ENCODE measurements around the gene FUT8. TPM values are rescaled to one million over a fixed set of nuclear protein-coding genes. Genes with fewer than 3 reads are reported as not detected.

The FUT8 gene
- total and polyA plus RNA-seq, 2 experiments from 2014 or later, result 26.6 to 67.5 TPM

DNA sequence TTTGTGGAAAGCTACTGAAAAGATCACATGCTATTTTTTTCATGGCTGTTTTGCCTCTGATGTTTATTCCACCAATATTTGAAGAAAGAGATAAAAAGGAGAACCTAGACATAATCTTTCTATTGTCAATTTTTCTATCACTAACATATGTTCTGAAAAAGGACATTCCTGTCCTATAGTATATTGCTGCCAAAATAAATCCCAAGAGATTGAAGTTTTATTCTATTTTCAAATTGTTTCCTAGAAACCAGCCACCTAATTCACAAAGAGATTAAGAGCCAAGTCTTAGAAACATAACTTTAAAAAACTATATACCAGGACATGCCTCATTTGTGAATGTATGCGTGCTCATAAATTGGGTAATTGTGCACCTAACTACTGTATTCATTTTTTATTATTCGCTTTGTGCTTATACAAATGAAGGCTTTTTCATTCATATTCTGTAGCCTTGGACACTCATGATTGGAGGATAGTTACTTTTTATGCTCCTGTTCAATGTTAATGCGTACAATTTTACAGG, 200.7 kb downstream of the FUT8 start:
- H4K20me1 ChIP-seq (ENCODE audit: insufficient read depth, poor library complexity, severe bottlenecking), result no peaks in the 10 kb centered on the region
- H3K4me2 ChIP-seq, result no peak overlapping the region
- H3K9me2 ChIP-seq (replicated peaks; ENCODE audit: insufficient read depth), result no peaks in the 10 kb centered on the region
- DNase-seq (ENCODE audit: low spot score), result no peak
- WGBS (ENCODE audit: low lambda C conversion rate, missing lambda C conversion rate), result 94% methylated on average over 3 of the region's 3 CpGs
- TF ChIP-seq EZH2 (IDR thresholded peaks at IDR 0.05; ENCODE audit: borderline replicate concordance) (no peak), EZH2phosphoT487 (IDR thresholded peaks at IDR 0.05; ENCODE audit: low read depth, severe bottlenecking, unreplicated experiment) (no peak)
- TF ChIP-seq, protein P1, sequence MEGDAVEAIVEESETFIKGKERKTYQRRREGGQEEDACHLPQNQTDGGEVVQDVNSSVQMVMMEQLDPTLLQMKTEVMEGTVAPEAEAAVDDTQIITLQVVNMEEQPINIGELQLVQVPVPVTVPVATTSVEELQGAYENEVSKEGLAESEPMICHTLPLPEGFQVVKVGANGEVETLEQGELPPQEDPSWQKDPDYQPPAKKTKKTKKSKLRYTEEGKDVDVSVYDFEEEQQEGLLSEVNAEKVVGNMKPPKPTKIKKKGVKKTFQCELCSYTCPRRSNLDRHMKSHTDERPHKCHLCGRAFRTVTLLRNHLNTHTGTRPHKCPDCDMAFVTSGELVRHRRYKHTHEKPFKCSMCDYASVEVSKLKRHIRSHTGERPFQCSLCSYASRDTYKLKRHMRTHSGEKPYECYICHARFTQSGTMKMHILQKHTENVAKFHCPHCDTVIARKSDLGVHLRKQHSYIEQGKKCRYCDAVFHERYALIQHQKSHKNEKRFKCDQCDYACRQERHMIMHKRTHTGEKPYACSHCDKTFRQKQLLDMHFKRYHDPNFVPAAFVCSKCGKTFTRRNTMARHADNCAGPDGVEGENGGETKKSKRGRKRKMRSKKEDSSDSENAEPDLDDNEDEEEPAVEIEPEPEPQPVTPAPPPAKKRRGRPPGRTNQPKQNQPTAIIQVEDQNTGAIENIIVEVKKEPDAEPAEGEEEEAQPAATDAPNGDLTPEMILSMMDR (IDR thresholded peaks at IDR 0.05; ENCODE audit: poor library complexity), result no peak
- no peaks in the 10 kb centered on the region for H3K79me2 ChIP-seq
- no peak overlapping the region for H3K27ac ChIP-seq
- no peaks in the 10 kb centered on the region for H3K36me3 ChIP-seq (replicated peaks; ENCODE audit: insufficient read depth, low read depth)
- H3K4me1 ChIP-seq (ENCODE audit: insufficient read depth), result no peaks in the 10 kb centered on the region
- no peak overlapping the region for H3K4me3 ChIP-seq
- no peaks in the 10 kb centered on the region for H3K27me3 ChIP-seq
- no peak overlapping the region for H2AFZ ChIP-seq
- no peaks in the 10 kb centered on the region for H3K9me3 ChIP-seq (ENCODE audit: low read depth)

DNA sequence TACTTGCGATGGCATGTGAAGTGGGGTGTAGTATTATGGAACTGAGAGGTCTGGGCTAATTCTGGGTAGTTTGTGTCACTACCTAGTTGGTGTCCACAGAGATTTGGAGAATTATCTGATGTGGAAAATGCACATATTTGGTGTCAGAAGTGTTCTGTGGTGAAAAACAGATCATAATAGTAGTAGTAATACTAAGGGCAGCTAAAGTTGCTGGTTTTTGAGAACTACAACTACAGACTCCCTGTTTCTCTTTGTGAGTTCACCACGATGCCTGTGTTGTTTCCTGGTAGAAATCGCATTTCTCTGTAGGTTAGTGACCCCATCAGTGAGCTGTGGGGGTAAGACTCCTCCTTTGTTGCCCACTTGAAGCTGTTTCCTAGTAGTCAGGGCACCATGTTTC, 206.5 kb downstream of the FUT8 start:
- no peaks in the 10 kb centered on the region for H3K36me3 ChIP-seq (replicated peaks; ENCODE audit: insufficient read depth, low read depth)
- no peaks in the 10 kb centered on the region for H3K79me2 ChIP-seq
- TF ChIP-seq, protein P1 (IDR thresholded peaks at IDR 0.05; ENCODE audit: poor library complexity), result no peak
- no peak for TF ChIP-seq EZH2phosphoT487 (IDR thresholded peaks at IDR 0.05; ENCODE audit: low read depth, severe bottlenecking, unreplicated experiment)
- no peak for TF ChIP-seq EZH2 (IDR thresholded peaks at IDR 0.05; ENCODE audit: borderline replicate concordance)
- no peaks in the 10 kb centered on the region for H3K9me2 ChIP-seq (replicated peaks; ENCODE audit: insufficient read depth)
- H3K27ac ChIP-seq, result no peak overlapping the region
- no peaks in the 10 kb centered on the region for H3K4me1 ChIP-seq (ENCODE audit: insufficient read depth)
- WGBS (ENCODE audit: low lambda C conversion rate, missing lambda C conversion rate), result 94% methylated on average over 3 of the region's 3 CpGs
- no peak for DNase-seq (ENCODE audit: low spot score)
- no peak overlapping the region for H3K4me2 ChIP-seq
- no peak overlapping the region for H2AFZ ChIP-seq
- H3K27me3 ChIP-seq, result no peaks in the 10 kb centered on the region
- no peak overlapping the region for H3K4me3 ChIP-seq
- no peaks in the 10 kb centered on the region for H3K9me3 ChIP-seq (ENCODE audit: low read depth)
- H4K20me1 ChIP-seq (ENCODE audit: insufficient read depth, poor library complexity, severe bottlenecking), result no peaks in the 10 kb centered on the region

DNA sequence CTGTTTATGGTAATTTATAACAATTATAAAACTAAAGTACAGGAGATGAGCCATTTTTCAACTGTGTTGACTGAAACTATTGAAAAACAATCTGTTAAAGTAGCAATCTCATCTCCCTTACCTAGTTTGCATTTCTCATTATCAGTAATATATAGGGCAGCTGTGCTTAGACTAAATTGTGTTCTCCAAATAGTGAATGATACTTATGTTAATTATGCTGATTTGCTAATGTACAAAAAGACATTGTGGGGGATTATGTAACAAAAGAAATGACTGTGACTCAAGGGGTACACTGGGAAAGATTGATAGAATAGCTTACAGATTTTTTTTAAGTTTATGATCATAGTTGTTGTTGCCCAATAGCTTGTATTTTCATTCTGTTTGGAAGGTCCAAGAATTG, 207.7 kb downstream of the FUT8 start:
- TF ChIP-seq EZH2 (IDR thresholded peaks at IDR 0.05; ENCODE audit: borderline replicate concordance), result no peak
- TF ChIP-seq, protein P1 (IDR thresholded peaks at IDR 0.05; ENCODE audit: poor library complexity), result no peak
- TF ChIP-seq EZH2phosphoT487 (IDR thresholded peaks at IDR 0.05; ENCODE audit: low read depth, severe bottlenecking, unreplicated experiment), result no peak
- H3K4me1 ChIP-seq (ENCODE audit: insufficient read depth), result no peaks in the 10 kb centered on the region
- H3K9me2 ChIP-seq (replicated peaks; ENCODE audit: insufficient read depth), result no peaks in the 10 kb centered on the region
- no peak for DNase-seq (ENCODE audit: low spot score)
- H3K27ac ChIP-seq, result no peak overlapping the region
- no peak overlapping the region for H3K4me2 ChIP-seq
- no peaks in the 10 kb centered on the region for H3K36me3 ChIP-seq (replicated peaks; ENCODE audit: insufficient read depth, low read depth)
- no peak overlapping the region for H2AFZ ChIP-seq
- no peaks in the 10 kb centered on the region for H3K27me3 ChIP-seq
- no peak overlapping the region for H3K4me3 ChIP-seq
- H3K9me3 ChIP-seq (ENCODE audit: low read depth), result no peaks in the 10 kb centered on the region
- no peaks in the 10 kb centered on the region for H3K79me2 ChIP-seq
- no peaks in the 10 kb centered on the region for H4K20me1 ChIP-seq (ENCODE audit: insufficient read depth, poor library complexity, severe bottlenecking)

DNA sequence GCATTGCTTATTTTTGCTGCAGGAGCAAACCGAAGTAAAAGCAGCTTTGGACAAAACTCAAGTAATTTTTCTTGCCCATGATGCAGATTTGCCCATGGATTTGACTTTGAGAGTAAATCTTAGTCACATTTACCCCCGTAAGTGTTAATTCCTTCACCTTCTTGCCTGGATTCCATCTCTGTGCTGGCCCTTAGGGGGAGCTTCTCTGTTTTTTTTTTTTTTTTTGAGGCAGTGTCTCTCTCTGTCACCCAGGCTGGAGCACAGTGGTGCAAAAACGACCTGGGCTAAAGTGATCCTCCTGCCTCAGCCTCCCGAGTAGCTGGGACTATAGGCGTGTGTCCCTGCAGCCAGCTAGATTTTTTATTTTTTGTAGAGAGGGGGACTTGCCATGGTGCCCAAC, 210.2 kb downstream of the FUT8 start:
- no peak overlapping the region for H2AFZ ChIP-seq
- no peaks in the 10 kb centered on the region for H3K4me1 ChIP-seq (ENCODE audit: insufficient read depth)
- TF ChIP-seq EZH2 (IDR thresholded peaks at IDR 0.05; ENCODE audit: borderline replicate concordance), result no peak
- TF ChIP-seq, protein P1 (IDR thresholded peaks at IDR 0.05; ENCODE audit: poor library complexity), result no peak
- TF ChIP-seq EZH2phosphoT487 (IDR thresholded peaks at IDR 0.05; ENCODE audit: low read depth, severe bottlenecking, unreplicated experiment), result no peak
- no peaks in the 10 kb centered on the region for H3K27me3 ChIP-seq
- no peaks in the 10 kb centered on the region for H3K36me3 ChIP-seq (replicated peaks; ENCODE audit: insufficient read depth, low read depth)
- H3K27ac ChIP-seq, result no peak overlapping the region
- H3K9me2 ChIP-seq (replicated peaks; ENCODE audit: insufficient read depth), result no peaks in the 10 kb centered on the region
- H4K20me1 ChIP-seq (ENCODE audit: insufficient read depth, poor library complexity, severe bottlenecking), result no peaks in the 10 kb centered on the region
- 88% methylated on average over 5 of the region's 5 CpGs for WGBS (ENCODE audit: low lambda C conversion rate, missing lambda C conversion rate)
- DNase-seq (ENCODE audit: low spot score), result no peak
- no peak overlapping the region for H3K4me3 ChIP-seq
- H3K4me2 ChIP-seq, result no peak overlapping the region
- no peaks in the 10 kb centered on the region for H3K79me2 ChIP-seq
- H3K9me3 ChIP-seq (ENCODE audit: low read depth), result no peaks in the 10 kb centered on the region

All from hepatocyte (in vitro differentiated cells).